Lower leg skin (tissue), 3 donors: ENCODE results near the gene FGD6.

Experiments
- CTCF ChIP-seq, 3 donors: fragments of 450-650 bp; IDR thresholded peaks; one replicate each; pipeline ENCODE4 v1.5.1; 2016; ENCODE audit warnings: antibody characterized with exemption in 3 of 3, mild to moderate bottlenecking in 3 of 3, moderate library complexity in 2 of 3
- POLR2A ChIP-seq, 2 donors: fragments of 450-650 bp; IDR thresholded peaks; one replicate each; pipeline ENCODE4 v1.6.1; 2016 to 2017; ENCODE audit warnings: antibody characterized with exemption in 2 of 2, mild to moderate bottlenecking in 1 of 2, moderate library complexity in 1 of 2

- TF ChIP-seq CTCF (IDR thresholded peaks at IDR 0.05) (no peak), POLR2A (IDR thresholded peaks at IDR 0.05) (no peak)
Observed at GRCh38 chr12:95118788-95119179, 98.5 kb downstream of the FGD6 start.
